CD14-positive monocyte (primary cell): Measurements from ENCODE around the gene ZNF362. TPM values are rescaled to one million over a fixed set of nuclear protein-coding genes. Genes with fewer than 3 reads are reported as not detected.

Experiments
- DNase-seq, 3 donors: peaks; one replicate each; pipeline ENCODE4 v3.0.0-alpha.2; 2011 to 2022
- H2AFZ ChIP-seq: 2 replicates; pipeline ENCODE4 v1.6.0; 2012; ENCODE audit warnings: mild to moderate bottlenecking, low read depth, low read length, inconsistent platforms; ENCODE audit not compliant: insufficient read depth, poor library complexity, severe bottlenecking
- H3K27ac ChIP-seq, 2 donors: 1 replicate in 1 of 2; 2 replicates in 1 of 2; pipeline ENCODE4 v1.5.1; 2012 to 2013; ENCODE audit warnings: low read length in 2 of 2, control low read depth in 1 of 2, inconsistent platforms in 1 of 2, low read depth in 1 of 2, mild to moderate bottlenecking in 1 of 2
- H3K27me3 ChIP-seq, 2 donors: one replicate each; pipeline versions ENCODE4 v1.6.0 to v1.6.1; 2011 to 2013; ENCODE audit warnings: low read length in 2 of 2; ENCODE audit not compliant: control insufficient read depth in 2 of 2, insufficient read depth in 2 of 2
- H3K36me3 ChIP-seq, 2 donors: replicated peaks in 1 of 2; 1 replicate in 1 of 2; 2 replicates in 1 of 2; pipeline versions ENCODE4 v1.5.1 to v1.6.1; 2012 to 2013; ENCODE audit warnings: low read length in 2 of 2, control low read depth in 1 of 2, inconsistent platforms in 1 of 2, mild to moderate bottlenecking in 1 of 2; ENCODE audit not compliant: insufficient read depth in 2 of 2, control insufficient read depth in 1 of 2
- H3K4me1 ChIP-seq, 2 donors: 1 replicate in 1 of 2; 2 replicates in 1 of 2; pipeline versions ENCODE4 v1.5.1 to v1.6.1; 2012 to 2013; ENCODE audit warnings: low read length in 2 of 2, control low read depth in 1 of 2, inconsistent platforms in 1 of 2, mild to moderate bottlenecking in 1 of 2, moderate library complexity in 1 of 2; ENCODE audit not compliant: insufficient read depth in 2 of 2, control insufficient read depth in 1 of 2
- H3K4me2 ChIP-seq: replicated peaks from 2 replicates; pipeline ENCODE3; 2012; ENCODE audit warnings: low read length, moderate library complexity, mild to moderate bottlenecking; ENCODE audit not compliant: poor library complexity, severe bottlenecking; ENCODE audit errors: extremely low read depth
- H3K4me3 ChIP-seq, 3 experiments: fragments of 200-600 bp in 1 of 3; sonication (generic) in 1 of 3; replicated peaks in 1 of 3; 1 replicate in 2 of 3; 2 replicates in 1 of 3; pipeline ENCODE4 v1.5.1; 2011 to 2013; ENCODE audit warnings: low read length in 3 of 3, mild to moderate bottlenecking in 3 of 3, control low read depth in 2 of 3, low read depth in 2 of 3, inconsistent platforms in 1 of 3, moderate library complexity in 1 of 3
- H3K79me2 ChIP-seq: 2 replicates; pipeline ENCODE4 v1.6.0; 2012; ENCODE audit warnings: mild to moderate bottlenecking, control low read depth, inconsistent platforms, low read length, moderate library complexity; ENCODE audit not compliant: insufficient read depth
- H3K9ac ChIP-seq: 2 replicates; pipeline ENCODE4 v1.6.0; 2017; ENCODE audit warnings: low read length, mild to moderate bottlenecking; ENCODE audit not compliant: insufficient read depth, poor library complexity, severe bottlenecking
- H3K9me3 ChIP-seq, 2 donors: replicated peaks in 1 of 2; 1 replicate in 1 of 2; 2 replicates in 1 of 2; pipeline versions ENCODE4 v1.5.1 to v1.6.1; 2012 to 2013; ENCODE audit warnings: low read length in 2 of 2, control low read depth in 1 of 2; ENCODE audit not compliant: control insufficient read depth in 1 of 2, insufficient read depth in 1 of 2
- H4K20me1 ChIP-seq: 2 replicates; pipeline ENCODE4 v1.6.0; 2012; ENCODE audit warnings: mild to moderate bottlenecking, low read length, control low read depth, moderate library complexity; ENCODE audit not compliant: insufficient read depth
- H3K27ac Mint-ChIP-seq, 7 donors: one replicate each; pipeline ENCODE4 v1.8.0; 2020; ENCODE audit warnings: mild to moderate bottlenecking in 7 of 7, mixed read lengths in 7 of 7, moderate library complexity in 6 of 7, inconsistent platforms in 2 of 7
- H3K27me3 Mint-ChIP-seq, 3 donors: one replicate each; pipeline ENCODE4 v1.8.0; 2021 to 2022; ENCODE audit warnings: low read depth in 3 of 3, mild to moderate bottlenecking in 3 of 3, mixed read lengths in 3 of 3, moderate library complexity in 3 of 3, inconsistent platforms in 1 of 3
- H3K36me3 Mint-ChIP-seq, 2 donors: one replicate each; pipeline ENCODE4 v1.8.0; 2020; ENCODE audit warnings: mixed read lengths in 2 of 2, inconsistent platforms in 1 of 2, mild to moderate bottlenecking in 1 of 2
- H3K4me1 Mint-ChIP-seq: one replicate; pipeline ENCODE4 v1.8.0; 2020; ENCODE audit warnings: mild to moderate bottlenecking, mixed read lengths
- H3K4me3 Mint-ChIP-seq, 2 donors: one replicate each; pipeline ENCODE4 v1.8.0; 2020; ENCODE audit warnings: mild to moderate bottlenecking in 2 of 2, mixed read lengths in 2 of 2, moderate library complexity in 1 of 2
- H3K9me3 Mint-ChIP-seq, 7 donors: one replicate each; pipeline ENCODE4 v1.8.0; 2020 to 2022; ENCODE audit warnings: mixed read lengths in 7 of 7, mild to moderate bottlenecking in 6 of 7, moderate library complexity in 6 of 7, inconsistent platforms in 2 of 7
- CTCF ChIP-seq: fragments of 200-600 bp; IDR thresholded peaks from one replicate; pipeline ENCODE4 v1.8.0; 2022; ENCODE audit warnings: antibody characterized with exemption, mild to moderate bottlenecking
- WGBS: methylation state at CpG from one replicate; pipeline ENCODE4 v1.1.5; 2013; ENCODE audit warnings: missing lambda C conversion rate; ENCODE audit not compliant: insufficient coverage; 5-methylcytosine and 5-hydroxymethylcytosine counted together
- intact Hi-C, 2 donors: fragments of 100-400 bp; cut with micrococcal nuclease; formaldehyde crosslinking; loops; one replicate each; pipeline versions ENCODE4 v1.15.0 to v1.15.1; 2023
- polyA plus RNA-seq, 3 donors: library from polyadenylated mRNA; depleted of rRNA in 1 of 3; unstranded in 2 of 3; stranded (reverse) in 1 of 3; fragments of 300-500 nt in 2 of 3; fragments of >200 nt in 1 of 3; fragmentation: Illumina TruSeq in 2 of 3; gene quantifications; 1 replicate in 2 of 3; 2 replicates in 1 of 3; pipeline ENCODE4 v1.2.3, GENCODE V29; 2012 to 2021

ZNF362 gene
- polyA plus RNA-seq, 3 donors = 11.4 to 18.9 (median 13.5) TPM

DNA sequence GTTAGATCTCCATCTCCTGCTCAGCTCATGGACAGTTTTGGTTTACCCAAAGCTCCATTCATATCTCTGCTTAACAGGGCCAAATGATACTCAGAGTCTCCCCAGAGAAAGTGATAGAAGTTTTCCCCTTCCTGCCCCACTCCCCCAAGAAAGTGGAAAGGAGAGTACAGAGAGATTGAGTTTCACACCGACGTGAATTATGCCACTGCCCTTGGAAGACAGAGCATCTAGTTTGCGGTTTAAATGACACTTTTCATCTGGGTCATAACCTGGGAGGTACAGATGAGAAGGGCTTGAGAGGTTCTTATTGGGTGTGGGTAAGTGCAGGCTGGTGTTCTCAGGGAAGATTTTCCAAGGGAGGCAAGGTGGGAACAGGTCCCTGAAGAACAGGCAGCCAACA lies 6.9 kb upstream of the ZNF362 start:
- Mint-ChIP-seq H3K4me3 (no peak overlapping the region), H3K36me3 (no peaks in the 10 kb centered on the region), H3K9me3 (peaks cover 0 to 13% (median 7%) of the 10 kb centered on the region in 7 donors), H3K4me1 (peaks cover 2% of the 10 kb centered on the region), H3K27ac (no peak overlapping the region), H3K27me3 (peaks cover 6 to 19% (median 15%) of the 10 kb centered on the region in 3 donors)
- Histone ChIP-seq H3K9me3 (peaks cover 0 to 3% of the 10 kb centered on the region in 2 donors), H2AFZ (no peak overlapping the region), H4K20me1 (no peaks in the 10 kb centered on the region), H3K27ac (no peak overlapping the region), H3K4me2 (no peak overlapping the region), H3K79me2 (no peaks in the 10 kb centered on the region), H3K36me3 (no peaks in the 10 kb centered on the region), H3K9ac (no peak overlapping the region), H3K4me3 (no peak overlapping the region), H3K4me1 (no peaks in the 10 kb centered on the region), H3K27me3 (no peaks in the 10 kb centered on the region)
- intact Hi-C loops = no loop called here
- no peak for DNase-seq
- WGBS = 100% methylated on average over 1 of the region's 3 CpGs
- no peak for TF ChIP-seq CTCF

DNA sequence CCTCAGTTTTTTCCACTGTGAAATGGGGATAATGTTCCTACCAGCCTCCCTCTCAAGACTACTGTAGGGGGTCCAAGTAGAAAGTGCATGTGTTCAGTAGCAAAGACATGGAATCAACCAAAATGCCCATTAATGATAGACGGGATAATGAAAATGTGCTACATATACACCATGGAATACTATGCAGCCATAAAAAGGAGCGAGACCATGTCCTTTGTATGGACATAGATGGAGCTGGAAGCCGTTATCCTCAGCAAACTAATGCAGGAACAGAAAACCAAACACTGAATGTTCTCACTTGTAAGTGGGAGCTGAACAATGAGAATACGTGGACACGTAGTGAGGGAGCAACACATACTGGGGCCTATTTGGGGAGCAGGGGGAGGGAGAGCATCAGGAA lies 6.1 kb upstream of the ZNF362 start:
- no peak overlapping the region for H3K9ac ChIP-seq
- H3K4me1 ChIP-seq = peaks cover 4% of the 10 kb centered on the region in 2 donors
- no peaks in the 10 kb centered on the region for H3K27me3 ChIP-seq
- Mint-ChIP-seq H3K4me3 (no peak overlapping the region), H3K4me1 (peaks cover 7% of the 10 kb centered on the region), H3K9me3 (peaks cover 0 to 13% (median 7%) of the 10 kb centered on the region in 7 donors), H3K27me3 (peaks cover 6 to 22% (median 15%) of the 10 kb centered on the region in 3 donors), H3K36me3 (no peaks in the 10 kb centered on the region), H3K27ac (no peak overlapping the region)
- H2AFZ ChIP-seq = no peak overlapping the region
- no peak for TF ChIP-seq CTCF
- no peak overlapping the region for H3K27ac ChIP-seq
- no peak overlapping the region for H3K4me2 ChIP-seq
- intact Hi-C loops = no loop called here
- no peaks in the 10 kb centered on the region for H3K36me3 ChIP-seq
- 100% methylated on average over 2 of the region's 5 CpGs for WGBS
- no peaks in the 10 kb centered on the region for H4K20me1 ChIP-seq
- H3K79me2 ChIP-seq = no peaks in the 10 kb centered on the region
- DNase-seq = no peak
- no peak overlapping the region for H3K4me3 ChIP-seq
- H3K9me3 ChIP-seq = peaks cover 0 to 3% of the 10 kb centered on the region in 2 donors
